Retina (tissue), 1 donor: ENCODE measurements around the gene ZER1.
A peak's percentile ranks its signal among the peaks of the same experiment; 100 is the strongest.
"Not testable (repeated sequence)": the region's sequence is repeated elsewhere in the genome, so short reads cannot be mapped to it uniquely, and the experiment has no call there.

ENCODE experiments used
- DNase-seq: peaks from one replicate; pipeline ENCODE4 v3.0.0-alpha.2; 2016

ZER1 gene

DNA sequence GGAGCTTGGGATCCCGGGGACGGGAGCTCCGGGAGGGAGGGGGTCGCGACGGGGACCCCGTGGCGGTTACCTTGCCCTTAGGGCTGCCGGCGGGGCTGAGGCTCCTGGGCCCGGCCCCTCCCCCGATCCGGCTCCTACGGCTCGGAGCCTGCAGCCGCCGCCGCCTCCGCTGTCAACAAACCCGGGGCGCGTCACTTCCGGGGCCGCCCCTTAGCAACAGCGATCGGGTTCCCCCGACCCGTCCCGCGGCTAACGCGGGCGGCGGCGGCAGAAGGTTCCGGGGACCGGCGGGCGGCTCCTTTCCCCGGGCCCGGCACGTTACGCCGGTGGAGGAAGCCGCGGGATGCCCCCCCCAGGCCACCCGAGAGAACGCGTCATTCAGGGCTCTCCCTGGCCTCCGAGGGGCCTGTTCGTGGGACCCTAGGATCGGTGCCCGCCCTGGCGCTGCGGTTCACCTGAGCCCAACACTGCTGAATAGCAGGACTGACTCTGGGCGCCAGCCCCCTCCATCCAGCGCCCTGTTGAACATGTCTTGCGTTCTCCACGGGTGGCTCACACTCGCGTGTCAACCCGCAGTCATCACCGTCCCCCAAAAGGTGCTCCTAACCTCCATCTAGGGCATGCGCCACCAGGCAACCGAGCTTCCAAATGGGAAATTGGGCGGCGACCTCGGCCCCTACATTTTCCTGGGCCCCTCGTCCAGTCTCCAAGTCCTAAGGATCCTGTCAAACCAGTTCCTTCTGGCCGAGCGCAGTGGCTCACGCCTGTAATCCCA lies at the start of gene ZER1:
ZER1 (minus strand) TSS at position 183 of the 775 bp plus-strand sequence. CDS start 16,362 bp downstream, outside the sequence.
- DNase-seq: peak; percentile 97

DNA sequence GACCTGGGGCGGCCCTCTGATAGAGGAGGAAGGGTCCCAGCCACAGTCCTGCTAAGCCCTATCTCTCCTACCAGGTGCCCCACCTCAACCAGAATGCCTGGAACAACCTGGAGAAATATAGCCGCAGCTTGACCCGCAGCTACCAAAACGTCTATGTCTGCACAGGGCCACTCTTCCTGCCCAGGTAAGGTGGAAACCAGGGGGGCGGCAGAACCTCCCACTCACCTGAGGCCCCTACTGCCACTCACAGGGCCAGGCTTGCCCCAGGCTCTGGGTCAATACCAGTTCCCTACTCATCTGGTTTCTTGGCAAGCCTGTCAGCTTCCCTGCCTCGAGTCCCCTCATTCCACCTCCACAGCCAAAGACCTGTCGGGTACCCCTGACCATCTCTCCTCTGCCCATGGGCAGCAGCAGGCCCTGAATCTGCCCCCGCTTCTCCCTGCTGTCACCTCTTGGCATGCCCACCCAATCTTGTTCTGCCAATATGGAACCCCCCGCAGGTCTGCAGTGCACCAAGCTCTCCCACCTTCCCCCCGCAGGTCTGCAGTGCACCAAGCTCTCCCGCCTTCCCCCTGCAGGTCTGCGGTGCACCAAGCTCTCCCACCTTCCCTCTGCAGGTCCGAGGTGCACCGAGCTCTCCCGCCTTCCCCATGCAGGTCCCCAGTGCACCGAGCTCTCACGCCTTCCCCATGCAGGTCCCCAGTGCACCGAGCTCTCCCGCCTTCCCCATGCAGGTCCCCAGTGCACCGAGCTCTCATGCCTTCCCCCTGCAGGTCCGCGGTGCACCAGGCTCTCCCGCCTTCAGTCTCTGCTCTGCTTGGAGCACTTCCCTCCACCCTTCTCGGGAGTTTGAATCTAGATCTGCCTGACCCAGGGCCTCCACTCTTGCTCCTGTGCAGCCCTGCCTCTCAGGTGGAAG lies 49.2 kb upstream of the ZER1 start:
- no peak for DNase-seq

DNA sequence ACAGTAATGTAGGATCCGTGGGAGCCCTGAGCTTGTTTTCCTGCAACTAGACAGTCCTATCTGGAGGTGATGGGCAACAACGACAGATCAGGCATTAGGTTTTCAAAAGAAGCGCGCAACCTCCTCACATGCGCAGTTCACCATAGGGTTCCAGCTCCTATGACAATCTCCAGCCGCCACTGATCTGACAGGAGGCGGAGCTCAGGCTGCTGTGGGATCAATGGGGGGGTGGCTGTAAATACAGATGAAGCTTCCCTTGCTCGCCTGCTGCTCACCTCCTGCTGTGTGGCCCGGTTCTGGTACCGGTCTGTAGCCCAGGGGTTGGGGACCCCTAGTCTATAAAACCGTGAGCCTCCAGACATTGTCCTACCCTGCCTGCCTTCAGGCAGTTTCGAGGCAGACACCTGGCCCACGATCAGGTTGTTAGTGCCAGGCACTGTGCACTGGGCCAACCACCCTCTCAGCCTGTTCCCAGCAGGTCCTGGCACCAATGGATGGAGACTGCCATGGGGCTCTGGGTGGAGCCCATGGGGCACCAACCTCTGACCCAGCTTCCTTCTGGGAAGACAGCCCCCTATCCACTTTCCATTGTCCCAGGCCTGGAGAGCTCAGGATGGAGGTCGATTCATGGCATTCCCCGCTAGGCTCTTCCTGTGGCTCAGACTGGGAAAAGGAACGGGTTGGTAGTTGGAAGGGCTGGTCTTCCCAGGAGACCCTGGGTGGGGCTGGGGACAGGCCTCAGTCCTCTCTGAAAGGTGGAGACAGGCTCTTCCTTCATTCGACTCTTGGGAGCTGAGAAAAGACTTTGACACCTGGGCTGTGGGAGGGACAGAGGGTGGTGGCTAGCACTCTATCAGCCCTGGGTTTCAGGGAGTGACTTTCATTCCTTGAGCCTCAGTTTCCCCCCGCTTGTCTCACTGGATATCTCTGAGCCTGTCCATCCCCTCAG lies 48.3 kb upstream of the ZER1 start:
- peak; percentile 57 for DNase-seq

DNA sequence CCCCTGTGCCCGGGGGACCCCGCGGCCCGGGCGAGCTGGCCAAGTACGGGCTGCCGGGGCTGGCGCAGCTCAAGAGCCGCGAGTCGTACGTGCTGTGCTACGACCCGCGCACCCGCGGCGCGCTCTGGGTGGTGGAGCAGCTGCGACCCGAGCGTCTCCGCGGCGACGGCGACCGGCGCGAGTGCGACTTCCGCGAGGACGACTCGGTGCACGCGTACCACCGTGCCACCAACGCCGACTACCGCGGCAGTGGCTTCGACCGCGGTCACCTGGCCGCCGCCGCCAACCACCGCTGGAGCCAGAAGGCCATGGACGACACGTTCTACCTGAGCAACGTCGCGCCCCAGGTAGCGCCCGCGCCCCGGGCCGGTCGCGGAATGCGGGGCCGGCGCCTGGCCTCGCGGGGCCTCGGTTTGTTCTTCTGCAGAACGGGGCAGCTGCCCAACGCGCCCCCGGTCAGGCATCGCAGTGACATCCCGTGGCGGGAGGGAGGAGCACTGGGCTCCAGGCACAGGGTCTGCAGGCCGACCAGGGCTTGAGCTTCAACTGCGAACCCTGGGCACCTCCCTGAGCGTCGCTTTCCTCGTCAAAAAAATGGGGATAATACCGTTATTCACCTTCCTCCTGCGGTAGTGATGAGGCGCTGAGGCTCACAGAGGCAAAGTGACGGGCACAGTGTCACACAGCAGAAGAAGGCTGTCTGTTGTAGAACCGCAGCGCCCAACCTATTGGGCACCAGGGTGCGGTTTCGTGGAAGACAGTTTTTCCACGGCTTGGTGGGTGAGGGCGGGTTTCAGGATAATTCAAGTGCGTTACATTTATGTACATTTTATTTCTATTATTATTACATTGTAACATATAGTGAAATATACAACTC lies 47.4 kb upstream of the ZER1 start:
- DNase-seq: peak; percentile 70

DNA sequence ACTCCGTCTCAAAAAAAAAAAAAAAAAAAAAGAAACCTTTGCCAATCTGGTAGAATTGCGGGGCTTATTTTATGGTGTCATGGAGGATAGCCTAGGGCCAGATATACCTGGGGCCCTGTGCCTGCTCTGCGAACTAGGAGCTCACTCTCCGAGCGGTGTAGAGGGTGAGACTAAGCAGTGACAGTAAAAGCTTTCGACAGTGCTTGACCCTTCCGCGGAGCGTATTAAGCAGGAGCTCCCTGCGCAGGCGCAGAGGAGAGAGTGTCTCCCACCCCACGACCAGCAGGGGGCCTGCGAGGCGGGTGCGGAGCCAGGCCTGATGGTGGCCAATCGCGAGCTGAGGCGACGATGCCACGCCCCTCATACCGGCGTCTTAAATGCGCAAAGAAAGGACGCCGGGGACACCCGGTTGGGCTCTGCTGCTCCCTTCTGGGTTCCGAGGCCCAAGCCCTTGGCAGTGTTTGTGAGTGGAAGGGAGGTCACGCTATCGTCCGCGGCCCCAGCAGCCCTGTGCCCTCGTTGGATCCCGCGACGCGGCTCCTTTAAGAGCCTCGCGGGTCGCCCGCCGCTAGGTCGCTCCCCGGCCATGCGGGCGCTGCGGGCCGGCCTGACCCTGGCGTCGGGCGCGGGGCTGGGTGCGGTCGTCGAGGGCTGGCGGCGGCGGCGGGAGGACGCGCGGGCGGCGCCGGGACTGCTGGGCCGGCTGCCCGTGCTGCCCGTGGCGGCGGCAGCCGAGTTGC lies 46.5 kb upstream of the ZER1 start, which contains the start of gene ENDOG:
ENDOG (plus strand) TSS at position 402 of the 740 bp plus-strand sequence; CDS start at position 587, 185 bp downstream.
- peak; percentile 97 for DNase-seq

DNA sequence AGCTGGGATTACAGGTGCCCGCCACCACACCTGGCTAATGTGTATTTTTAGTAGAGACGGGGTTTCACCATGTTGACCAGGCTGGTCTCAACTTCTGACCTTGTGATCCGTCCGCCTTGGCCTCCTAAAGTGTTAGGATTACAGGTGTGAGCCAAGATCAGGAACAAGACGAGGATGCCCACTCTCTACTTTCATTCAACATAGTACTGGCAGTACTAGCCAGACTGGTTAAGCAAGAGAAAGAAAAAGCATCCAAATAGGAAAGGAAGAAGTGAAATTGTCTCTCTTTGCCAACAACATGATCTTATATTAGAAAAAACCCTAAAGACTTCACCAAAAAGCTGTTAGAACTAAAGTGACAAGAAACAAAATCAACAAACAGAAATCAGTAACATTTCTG lies 39.1 kb upstream of the ZER1 start:
- no peak for DNase-seq

DNA sequence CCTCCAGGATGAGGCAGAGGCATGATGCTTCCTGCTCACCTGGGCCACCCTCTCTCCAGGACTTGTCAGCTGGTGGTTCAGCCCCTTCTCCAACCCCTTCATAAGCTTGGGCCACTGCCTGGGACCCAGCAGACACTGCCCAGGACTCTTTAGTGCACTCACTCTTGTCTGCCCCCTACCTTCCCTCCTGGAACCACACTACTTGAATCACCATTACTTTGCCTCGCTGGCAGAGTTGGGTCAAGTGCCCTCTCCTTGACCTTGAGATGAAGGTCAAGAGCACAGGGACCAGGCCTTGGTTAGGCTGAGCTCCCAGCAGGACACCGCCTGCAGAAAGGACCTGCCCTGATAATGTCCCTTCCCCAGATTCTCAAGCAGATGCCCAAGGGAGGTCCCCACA lies 38.1 kb upstream of the ZER1 start:
- no peak for DNase-seq

DNA sequence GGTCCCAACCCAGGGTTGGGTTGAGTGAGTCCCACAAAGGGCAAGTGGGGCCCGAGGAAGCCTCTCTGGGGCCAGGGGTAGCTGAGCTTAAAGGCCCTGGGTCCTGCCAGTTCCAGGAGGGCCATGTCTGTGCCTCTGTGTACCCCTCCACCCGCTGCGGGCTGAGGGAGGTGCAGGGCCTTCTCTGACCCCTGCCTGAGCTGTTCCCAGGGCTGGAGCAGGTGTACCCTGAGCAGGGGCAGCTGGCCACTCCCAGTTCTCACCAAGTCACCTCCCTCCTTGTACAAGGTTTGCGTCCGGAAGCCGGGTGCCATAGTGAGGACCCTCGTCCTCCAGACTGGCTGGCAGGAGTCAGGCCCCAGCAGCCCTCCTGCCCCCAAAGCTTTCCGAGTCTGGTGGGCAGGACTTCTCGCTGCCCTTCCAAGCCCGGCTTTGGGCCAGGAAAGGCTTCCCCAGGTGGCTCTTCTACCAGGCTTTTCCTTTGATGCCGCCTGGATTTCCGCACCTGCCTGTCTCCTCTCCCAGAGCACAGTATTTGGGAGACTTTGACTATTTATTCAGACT lies 37.4 kb upstream of the ZER1 start:
- no peak for DNase-seq

DNA sequence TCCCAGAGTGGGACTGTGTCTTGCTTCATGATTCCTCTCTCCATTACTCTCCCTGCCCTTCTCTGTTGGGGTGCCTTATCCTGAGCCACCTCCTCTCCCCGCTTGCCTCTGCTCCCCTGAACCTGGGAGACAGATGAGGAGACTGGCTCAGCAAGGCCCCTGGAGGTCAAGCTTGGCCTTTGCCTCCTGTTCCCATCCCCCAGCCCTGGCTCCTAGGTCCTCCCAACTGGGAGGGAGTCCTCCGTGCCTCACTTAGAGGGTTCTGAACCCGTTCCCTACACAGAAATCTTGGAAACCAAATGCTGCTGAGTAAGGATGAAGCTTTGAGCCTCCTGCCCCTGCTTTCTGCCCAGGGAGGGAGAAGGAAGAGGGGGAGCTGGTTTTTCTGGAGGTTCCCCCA lies 36.8 kb upstream of the ZER1 start:
- DNase-seq: no peak

DNA sequence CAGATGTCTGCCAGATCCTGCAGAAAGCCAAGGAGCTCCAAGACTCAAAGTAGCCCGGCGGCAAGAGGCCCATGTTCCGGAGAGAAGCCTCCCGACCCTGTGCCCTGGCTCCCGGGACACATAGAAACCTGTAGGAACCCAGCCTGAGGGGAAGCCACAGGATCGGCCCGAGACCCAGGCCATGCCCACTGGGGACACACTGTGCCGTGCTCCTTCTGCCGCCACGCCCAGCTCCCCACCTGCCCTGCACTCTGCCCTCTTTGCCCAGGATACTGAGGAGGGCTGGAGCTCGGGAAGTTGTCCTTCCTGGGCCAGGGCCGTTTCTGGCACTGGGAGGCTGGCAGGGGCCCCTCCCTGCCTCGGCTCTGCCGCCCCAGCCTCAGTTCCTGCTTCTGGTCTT lies 36.1 kb upstream of the ZER1 start:
- no peak for DNase-seq

DNA sequence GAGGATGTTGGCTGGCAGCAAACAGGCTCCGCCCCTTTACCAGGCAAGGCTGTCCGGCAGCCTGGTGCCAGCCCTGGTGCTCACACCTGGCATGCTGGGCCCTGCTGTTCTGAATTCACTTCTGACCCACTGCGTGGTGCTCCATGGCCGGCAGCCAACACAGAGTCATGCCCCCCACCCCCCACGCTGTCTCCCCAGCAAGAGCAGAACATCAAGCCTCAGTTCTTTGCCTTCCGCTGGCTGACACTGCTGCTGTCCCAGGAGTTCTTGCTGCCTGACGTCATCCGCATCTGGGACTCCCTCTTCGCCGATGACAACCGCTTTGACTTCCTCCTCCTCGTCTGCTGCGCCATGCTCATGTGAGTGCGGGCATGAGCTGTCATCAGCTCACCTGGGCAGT lies 33.9 kb upstream of the ZER1 start:
- no peak for DNase-seq

DNA sequence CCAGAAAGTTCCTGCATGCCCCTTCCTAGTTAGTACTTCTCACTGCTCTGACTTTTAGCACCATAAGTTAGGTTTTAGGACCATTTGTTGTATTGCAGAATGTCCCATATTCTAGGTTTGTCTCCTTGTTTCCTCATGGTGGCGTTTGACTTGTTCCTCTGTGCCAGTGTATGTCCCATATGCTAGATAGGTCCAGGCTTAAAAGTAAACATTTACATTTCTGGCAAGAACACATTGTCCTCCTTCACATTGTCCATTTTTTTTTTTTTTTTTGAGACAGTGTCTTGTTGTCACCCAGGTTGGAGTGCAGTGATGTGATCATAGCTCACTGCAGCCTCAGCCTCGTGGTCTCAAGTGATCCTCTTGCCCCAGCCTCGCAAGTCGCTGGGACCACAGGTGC lies 30.8 kb upstream of the ZER1 start:
- no peak for DNase-seq

DNA sequence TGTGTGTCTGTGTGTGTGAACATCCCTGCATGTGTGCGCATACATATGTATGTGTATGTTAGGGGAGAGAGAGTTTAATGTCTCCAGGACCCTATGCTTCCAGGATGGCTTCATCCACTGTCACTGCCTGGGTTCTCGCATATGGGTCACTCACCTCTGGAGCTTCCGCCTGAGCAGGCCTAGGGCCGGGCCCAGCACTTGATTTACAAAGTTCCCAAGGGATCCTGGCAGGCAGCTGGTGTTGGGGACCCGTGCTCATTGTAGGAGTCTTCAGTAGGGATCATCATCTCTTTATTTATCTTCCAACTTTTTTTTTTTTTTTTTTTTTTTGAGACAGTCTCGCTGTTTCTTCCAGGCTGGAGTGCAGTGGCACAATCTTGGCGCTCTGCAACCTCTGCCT lies 28.3 kb upstream of the ZER1 start:
- no peak for DNase-seq

DNA sequence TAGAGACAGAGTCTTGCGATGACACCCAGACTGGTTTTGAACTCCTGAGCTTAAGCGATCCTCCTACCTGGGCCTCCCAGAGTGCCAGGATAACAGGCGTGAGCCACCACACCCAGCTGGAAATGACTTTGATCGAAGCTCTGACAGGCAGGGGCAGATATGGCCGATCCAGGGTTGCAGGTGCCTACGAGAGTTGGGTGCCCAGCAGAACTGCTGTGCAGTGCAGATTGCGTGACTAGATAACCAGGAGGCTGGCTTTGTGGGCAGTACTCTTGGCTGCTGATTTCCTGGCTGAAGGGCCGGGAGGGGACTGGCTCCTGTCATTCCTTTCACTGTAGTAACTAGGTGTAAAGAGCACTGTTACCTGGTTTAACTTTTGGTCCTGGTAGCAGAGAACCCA lies 27.2 kb upstream of the ZER1 start:
- DNase-seq: no peak

DNA sequence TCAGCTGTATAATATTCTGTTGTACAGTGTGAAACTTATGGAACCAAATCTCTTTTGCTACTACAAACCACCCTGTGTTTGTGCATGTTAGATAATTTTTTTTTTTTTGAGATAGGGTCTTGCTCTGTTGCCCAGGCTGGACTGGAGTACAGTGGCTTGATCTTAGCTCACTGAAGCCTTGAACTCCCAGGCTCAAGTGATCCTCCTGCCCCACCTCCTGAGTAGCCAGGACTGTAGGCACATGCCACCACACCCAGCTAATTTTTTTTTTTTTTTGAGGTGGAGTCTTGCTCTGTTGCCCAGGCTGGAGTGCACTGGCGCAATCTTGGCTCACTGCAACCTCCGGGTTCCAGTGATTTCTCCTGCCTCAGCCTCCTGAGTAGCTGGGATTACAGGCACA lies 23.2 kb upstream of the ZER1 start:
- DNase-seq: not testable (repeated sequence)

DNA sequence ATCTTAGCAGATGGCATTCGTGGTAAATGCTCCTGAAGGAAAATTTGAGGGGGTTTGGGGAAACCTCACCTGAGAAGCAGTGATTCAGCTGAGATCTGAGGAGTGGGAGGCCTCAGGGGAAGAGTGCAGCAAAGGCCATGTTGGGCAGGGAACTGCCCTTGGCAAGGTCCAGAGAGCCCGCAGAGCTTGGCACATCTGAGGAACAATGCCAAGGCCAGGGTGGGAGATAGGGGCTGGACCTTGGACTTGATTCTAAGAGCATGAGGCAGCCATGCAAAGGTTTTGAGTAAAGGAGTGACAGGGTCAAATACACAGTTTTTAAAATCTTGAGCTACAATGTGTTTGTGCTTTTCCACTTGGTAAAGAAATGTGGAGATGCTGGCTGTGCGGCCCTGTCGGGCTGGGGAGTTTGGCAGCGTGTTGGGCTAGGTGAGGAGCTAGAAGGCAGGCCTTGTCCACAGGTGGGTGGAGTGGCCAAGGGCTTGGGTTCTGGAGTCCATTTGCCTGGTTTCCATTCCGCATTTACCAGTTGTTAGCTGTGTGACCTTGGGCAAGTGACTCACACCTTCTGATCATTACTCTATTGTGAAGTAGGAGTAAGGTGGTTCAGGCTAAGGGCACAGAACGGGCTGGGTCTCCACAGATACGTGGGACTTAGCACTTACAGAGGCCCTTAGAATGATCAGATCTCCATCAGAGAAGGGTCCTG lies 21.4 kb upstream of the ZER1 start:
- DNase-seq: no peak

DNA sequence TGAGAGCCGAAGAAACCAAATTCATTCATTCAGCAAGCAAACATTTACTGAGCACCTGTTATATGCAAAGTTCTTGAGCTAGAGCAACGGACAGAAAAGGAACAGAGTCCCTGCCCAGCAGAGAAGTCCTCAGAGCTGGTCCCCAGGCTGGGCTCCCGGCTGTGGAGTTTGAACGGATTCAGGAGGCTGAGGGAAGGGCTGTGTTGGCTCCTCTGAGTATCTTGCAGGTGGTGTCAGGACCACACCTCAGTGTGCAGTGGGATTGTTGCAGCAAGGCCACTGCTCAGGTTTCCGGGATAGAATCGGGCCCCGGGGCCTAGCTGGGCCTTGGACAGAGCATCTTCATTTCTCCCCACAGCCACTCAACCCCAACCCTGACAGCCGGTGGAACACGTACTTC lies 20.4 kb upstream of the ZER1 start:
- DNase-seq: no peak

DNA sequence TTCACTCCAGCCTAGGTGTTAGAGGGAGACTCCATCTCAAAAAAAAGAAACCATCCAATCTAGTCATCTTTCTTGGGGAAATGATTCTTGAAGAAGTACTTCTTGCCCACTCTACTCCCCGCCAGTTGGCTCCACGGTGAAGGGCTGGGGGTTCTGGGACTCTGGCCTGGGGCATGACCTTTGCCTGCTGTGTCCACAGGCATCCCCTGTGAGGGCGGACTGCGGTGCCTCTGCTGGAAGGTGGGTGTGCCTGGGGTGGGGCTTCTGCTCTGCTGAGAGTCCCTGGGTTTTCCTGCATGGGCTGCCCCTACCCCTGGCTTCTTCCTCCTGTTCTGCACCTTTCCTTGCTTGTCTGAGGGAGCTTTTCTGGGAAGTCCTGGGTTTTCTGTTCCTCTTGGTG lies 18.8 kb upstream of the ZER1 start:
- DNase-seq: no peak

DNA sequence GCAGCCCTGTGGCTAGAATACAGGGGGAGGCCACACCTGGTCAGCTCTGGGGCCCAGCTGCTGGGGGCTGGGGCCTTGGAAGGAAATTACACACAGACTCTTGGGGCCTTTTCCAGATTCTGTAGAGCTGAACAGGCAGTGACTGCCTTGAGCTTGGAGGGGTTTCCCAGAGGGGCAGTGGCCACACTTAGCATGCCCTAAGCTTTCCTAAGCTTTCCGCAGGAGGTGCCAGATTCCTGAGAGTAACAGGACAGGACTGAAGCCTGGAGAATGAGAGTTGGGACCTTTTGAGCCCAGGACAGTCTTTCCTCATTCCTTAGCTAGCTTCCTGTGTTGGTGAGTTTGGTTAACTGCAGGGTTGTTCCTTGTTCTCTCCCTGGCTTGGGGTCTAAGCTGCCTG lies 16.7 kb upstream of the ZER1 start:
- no peak for DNase-seq

DNA sequence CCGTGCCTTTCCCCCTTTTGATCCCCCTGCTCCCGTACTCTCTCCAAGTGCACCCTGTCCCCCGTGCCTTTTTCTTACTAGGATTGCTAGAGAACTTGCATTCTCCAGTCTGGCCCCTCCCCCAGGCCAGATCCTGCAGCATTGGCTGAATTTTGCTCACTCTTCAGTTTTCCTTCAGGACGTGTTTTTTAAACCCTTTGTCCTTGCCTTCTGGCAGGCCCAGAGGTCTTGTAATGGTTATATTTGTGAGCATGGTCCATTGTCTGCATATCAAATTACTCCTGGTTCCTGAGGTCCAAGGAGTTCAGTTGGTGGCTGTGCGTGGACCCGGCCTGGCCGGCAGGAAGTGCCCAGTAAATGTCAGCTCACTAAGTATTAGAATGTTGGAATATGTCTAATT lies 15.9 kb upstream of the ZER1 start:
- DNase-seq: no peak
